Limb (tissue), 2 donors: ENCODE results near the gene ELOB.

ENCODE experiments used
- DNase-seq, 2 donors: peaks; one replicate each; pipeline ENCODE4 v3.0.0-alpha.2; 2016; ENCODE audit errors: extremely low spot score in 2 of 2

ELOB gene

GRCh38 chr16:2749476-2749875 is 27.6 kb downstream of the ELOB start:
- no peak for DNase-seq

- DNase-seq, result no peak
These were observed 28.2 kb downstream of the ELOB start for GRCh38 chr16:2748757-2749455.

DNA sequence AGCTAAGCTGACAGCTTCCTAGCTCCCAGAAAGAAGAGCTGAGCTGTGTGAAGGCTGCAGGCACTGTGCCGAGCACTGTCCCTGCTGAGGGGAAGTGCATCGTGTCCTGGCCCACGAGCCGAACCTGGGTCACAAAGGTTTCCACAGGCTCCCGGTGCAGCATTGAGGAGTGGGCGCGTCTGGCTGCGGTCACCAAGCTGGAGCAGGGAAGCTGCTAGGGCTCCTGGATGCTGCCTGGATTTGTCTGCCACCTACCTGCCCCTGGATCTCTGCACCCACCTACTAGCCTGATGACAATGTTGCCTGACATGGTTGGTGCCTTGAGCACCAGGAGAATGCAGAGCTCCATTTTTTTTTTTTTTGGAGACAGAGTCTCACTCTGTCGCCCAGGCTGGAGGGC is 31.1 kb downstream of the ELOB start:
- no peak for DNase-seq

DNA sequence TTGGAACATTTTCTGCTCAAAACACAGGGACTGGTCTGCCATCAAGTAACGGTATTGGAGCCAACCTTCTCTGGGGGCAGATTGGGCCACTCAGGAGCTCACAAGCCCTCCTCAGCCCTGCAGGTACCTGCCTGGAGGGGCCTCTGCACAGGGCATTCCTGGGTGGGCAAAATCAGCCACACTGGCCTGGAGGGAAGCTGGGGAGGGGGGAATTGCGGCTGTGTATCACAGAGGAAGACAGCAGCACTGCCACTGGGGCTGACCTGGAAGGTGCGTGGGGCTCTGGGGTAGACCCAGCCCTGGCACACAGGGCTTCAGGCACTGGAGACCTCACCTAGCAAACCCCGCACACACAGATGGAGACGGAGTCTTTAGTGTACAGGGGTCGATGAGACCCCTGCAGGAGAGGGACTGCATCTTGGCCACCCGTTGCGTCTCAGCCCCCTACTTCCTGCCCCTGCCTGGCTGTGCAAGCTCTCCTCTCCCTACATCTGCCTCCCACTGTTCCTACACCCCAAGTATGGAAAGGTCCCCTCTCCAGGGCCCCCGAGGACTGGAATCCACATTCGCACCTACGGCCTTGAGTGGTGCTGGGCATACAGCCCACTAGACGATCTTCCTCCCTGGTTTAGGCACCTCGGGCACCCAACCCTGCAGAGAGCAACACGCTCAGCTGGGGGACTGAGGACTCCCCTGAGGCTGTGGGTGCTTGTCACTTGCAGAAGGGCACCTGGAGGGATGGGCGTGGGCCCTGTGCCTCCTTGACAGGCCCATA is 31.8 kb downstream of the ELOB start:
- no peak for DNase-seq

DNA sequence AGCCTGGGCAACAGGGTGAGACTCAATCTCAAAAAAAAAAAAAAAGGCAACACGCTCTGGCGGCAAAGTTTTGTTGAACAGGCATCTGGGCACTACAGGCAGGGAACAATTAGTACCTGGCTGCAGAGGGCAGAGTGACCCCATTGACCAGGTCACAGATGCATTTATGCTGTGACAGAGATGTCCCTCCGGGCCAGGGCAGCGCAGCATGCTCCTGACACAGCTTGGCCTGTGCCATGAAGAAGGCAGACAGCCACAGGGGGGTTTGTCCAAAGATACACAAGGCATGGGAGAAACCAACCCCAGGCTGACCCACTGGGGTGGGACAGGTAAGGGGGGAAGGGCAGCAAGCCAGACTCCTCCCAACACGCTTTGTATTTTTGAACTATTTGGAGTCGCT is 32.4 kb downstream of the ELOB start:
- no peak for DNase-seq

DNA sequence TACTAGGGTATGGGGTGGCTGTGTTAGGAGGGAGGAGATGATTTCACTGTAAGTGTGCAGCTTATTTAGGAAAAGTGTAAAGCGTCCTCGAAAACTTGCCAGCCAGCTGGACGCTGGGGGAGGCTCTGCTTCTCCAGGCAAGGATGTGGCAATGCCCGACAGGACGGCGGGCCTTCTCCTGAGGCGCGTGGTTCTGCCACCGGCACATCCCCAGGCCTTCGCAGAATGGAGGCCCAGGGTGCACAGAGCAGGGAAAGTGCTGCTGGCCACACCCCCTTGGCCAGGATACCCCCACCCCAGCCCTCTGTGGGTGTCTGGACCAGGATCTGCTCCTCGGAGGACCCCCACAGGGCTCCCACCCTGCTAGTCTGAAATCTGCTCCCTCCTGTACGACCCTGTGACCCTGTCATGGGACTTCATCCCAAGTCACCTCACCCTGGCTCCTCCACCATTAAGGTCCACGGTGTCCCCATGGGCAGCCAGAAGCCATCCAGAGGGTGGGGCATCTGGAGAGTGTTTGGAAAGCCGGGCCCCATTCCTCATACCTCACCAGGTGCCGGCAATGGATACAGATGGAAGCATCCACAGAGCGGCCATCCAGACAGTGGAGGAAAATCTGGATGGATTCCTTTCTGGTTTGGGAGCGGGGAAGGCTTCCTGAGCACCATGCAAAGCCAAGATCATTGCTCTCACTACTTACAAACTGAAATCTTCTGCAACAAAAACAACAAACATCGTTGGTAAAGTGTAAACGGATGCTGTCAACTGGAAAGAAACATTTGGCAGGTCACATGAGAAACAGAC is 33.9 kb downstream of the ELOB start:
- no peak for DNase-seq

DNA sequence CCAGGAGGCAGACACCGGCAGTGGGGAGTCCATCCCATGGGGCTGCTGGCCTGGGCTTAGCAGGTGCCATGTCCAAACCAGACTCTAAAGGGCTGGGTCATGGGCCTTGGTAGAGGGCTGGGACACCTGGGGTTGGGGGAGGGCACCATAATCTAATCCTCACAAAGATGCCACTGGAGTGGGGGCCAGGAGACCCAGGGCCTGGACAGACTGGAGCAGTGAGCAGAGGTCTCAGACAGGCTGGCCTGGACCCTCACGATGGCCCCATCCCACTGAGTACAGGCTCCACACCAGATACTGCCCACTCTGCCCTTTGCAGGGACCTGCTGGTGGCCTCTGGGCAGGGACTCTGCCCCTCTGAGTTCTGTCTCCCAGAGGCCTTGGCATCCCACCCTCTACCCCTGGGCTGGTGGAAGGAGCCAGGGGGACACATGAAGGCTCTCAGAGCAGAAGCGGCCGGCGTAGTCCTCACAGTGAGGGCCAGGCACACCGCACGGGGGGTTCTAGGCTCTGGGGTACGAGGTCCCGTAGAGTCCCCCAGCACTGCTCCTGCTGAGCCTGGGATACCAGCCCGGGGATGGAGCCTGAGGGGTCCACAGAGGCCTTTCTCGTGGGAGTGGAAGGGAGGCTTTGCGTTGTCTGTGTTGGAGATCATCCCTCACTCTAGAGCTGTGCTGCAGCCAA is 34.6 kb downstream of the ELOB start:
- DNase-seq, result no peak

DNA sequence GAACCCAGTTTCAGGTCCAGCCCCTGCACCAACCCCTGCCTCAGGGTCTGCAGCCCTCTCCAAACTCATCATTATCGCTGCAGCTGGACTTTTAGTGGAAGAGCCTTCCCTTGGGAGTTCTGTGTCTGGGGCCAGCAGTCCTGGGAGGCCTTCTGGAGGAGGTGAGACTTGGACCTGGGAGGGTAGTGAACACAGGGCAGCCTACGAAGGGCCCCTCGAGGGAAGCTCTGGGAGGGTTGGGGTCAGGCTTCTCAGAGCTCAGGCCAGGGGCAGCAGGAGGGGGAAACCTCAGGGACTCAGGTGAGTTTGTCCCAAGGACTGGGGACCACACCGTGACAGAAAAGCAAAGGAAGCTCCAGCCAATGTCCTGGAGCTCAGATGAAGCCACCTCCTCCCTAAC is 35.9 kb downstream of the ELOB start:
- no peak for DNase-seq

GRCh38 chr16:2740476-2740875 is 36.6 kb downstream of the ELOB start:
- no peak for DNase-seq

DNA sequence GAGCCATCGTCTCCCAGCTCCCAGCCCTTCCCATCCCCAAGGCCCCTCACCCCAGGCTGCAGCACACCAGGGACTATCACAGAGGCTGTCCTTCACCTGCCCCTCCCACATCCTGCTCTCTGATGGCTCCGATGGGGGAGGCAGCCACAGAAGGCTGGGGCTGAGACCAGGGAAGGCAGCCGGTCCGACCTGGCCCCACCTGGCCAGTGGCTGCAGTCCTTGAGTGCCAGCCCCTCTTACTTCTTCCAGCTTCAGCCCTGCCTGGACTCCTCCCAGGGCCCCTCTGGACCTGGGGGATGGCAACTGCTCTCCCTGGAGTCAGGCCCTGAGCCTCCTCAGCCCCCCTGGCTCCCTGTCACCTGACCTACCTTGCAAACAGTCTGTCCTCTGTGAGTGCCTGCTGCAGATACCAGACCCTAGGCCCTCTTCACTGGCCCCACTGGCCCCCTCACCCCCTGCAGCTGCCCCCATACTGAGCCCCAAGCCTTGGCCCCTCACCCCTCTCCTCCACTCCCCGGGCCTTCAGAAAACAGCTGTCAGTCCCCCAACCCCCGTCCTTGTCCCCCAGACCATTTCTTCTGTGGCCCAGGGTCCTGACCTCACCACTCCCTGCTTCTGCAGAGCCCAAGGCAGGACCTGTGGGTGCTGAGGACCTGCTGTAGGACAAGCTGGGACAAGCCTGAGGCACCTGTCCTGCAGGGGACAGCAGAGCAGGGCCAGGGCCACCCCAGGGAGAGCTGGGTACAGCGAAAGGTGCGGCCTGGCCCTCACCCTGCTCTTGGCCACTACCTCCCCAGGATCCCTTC is 37.3 kb downstream of the ELOB start:
- no peak for DNase-seq

DNA sequence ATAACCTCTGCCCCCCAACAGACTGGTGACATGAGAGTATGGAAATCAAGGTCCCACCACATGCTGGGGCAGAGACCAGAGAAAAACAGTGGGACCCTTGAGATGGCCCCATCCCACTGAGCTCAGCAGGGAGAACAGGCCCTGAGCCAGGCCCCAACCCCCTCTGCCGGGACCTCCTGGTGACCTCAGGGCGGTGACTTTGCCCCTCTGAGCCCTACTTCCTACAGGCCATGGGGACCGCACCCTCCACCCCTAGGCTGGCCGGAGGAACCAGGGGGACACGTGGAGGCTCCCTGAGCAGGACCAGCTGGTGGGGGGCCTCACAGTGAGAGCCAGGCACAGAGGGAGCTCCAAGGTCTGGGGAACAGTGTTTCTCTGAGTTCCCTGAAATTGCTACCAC is 38.5 kb downstream of the ELOB start:
- DNase-seq, result no peak

GRCh38 chr16:2737895-2738418 is 39.1 kb downstream of the ELOB start:
- DNase-seq, result no peak

GRCh38 chr16:2737238-2737605 is 39.9 kb downstream of the ELOB start:
- no peak for DNase-seq

DNA sequence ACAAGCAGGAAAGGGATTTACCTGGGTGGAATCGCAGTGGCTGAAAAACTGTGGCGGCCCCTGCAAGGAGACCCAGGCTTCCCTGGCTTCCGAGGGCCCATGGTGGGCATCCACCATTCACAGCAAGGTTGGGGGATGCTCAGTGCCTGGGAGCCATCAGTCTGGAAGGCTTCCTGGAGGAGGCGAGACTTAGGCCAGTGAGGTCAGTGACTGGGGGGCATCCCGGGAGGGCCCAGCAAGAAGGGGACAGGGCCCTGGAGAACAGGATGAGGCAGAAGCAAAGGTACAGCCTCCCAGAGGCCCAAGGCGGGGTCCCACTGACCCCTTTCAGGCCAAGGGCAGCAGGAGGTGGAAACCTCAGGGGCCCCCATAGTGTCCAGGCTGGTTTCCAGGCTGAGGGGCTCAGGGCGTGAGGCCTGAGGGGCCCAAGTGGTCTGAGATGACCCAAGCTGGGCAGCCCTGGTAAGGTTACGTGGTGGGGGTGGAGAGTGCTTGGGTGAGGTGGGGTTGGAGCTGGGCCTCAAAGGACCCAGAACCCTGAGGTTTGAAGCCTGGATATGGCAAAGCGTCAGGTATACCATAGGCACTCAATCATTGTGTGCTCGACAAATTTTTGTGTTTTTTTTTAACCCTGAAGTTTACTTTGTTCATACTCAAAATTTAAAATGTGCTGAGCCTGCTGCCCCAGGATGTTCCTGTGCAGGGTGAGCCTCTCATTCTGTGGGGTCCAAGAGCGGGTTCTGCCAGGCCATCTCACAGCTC is 40.4 kb downstream of the ELOB start:
- no peak for DNase-seq

DNA sequence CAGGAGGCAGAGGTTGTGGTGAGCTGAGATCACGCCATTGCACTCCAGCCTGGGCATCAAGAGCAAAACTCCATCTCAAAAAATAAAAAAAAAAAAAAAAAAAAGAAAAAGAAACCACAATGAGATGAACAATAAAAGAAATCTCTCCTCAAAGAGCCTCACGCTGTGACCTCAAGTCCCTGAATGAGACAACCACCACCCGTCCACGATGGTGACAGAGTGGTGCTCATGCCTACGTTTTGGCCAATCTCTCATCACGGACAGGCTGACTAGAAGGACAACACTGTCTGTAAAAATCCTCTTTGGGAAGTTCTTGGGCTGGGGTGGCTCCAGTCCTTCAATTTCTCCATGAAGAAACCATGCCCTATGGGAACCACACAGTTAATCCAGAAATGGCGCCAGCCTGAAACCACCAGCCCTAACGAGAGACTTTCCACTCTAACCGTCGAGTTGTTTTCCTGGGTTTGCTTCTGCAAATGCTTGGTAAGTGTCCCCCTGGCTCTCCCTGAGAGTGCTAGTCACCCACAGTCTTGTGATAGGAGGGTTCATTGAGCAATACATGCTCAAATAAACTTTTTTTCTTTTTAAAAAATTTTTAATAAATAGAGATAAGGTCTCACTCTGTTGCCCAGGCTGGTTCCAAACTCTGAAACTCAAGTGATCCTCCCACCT is 42.1 kb downstream of the ELOB start:
- no peak for DNase-seq

DNA sequence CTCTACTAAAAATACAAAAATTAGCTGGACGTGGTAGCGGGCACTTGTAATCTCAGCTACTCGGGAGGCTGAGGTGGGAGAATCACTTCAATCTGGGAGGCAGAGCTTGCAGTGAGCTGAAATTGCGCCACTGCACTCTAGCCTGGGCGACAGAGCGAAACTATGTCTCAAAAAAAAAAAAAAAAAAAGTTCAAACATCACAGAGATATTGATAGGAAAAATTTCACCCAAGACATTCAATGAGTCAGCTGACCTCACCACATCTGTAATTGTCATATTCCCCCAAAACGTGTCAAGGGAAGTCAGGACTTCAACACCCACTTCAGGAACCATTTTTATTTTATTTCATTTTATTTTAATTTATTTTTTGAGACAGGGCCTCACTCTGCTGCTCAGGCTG is 49.0 kb downstream of the ELOB start:
- no peak for DNase-seq

GRCh38 chr16:2726923-2727322 is 50.2 kb downstream of the ELOB start:
- DNase-seq, result no peak

- peak in 1 of 2 donors; percentile 26 for DNase-seq
These were observed 52.2 kb downstream of the ELOB start for GRCh38 chr16:2724816-2725348.

DNA sequence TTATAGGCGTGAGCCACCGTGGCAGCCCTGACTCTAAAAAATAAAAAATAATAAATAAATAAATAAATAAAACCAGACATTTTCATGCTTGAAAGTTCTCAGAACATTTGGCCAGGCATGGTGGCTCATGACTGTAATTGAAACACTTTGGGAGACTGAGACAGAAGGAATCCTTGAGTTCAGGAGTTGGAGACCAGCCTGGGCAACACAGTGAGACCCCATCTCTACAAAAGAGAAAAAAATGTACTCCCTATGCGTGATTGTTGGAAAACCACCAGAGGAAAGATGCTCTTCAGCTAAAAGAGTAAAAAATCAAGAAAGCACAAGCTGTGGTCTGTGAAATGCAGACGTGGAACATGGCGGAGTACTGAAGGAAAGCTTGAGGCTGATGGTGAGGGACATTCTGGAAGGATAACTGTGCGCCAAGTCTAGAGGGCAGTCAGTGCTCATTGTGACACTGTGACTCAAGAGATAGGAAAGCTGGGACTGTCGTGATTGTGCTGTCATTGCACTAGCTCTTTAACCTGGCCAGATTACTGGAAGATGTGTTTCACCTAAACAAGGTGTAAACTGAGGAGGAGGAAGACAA is 52.9 kb downstream of the ELOB start:
- no peak for DNase-seq
